HG02840 (cell line): ENCODE results near the gene SLC25A42.
A peak's percentile ranks its signal among the peaks of the same experiment; 100 is the strongest.

Experiments
- ATAC-seq: cut with Tn5 transposase; IDR thresholded peaks from one replicate; pipeline ENCODE4 v1.9.1; 2021; ENCODE audit warnings: mild to moderate bottlenecking, moderate library complexity, moderate number of reproducible peaks; ENCODE audit not compliant: unreplicated experiment, low FRiP score

The SLC25A42 gene

GRCh38 chr19:19050731-19051130, 13.1 kb upstream of the SLC25A42 start:
- no peak for ATAC-seq

GRCh38 chr19:19051478-19052213, 12.1 kb upstream of the SLC25A42 start:
- no peak for ATAC-seq

- no peak for ATAC-seq
Observed at GRCh38 chr19:19052921-19053320, 10.9 kb upstream of the SLC25A42 start.

- ATAC-seq = no peak
Observed at GRCh38 chr19:19053508-19054314, 10.1 kb upstream of the SLC25A42 start.

- ATAC-seq = no peak
Observed at GRCh38 chr19:19054315-19054938, 9.4 kb upstream of the SLC25A42 start.

- no peak for ATAC-seq
Observed at GRCh38 chr19:19054939-19055440, 8.8 kb upstream of the SLC25A42 start.

GRCh38 chr19:19055701-19056100, 8.1 kb upstream of the SLC25A42 start:
- no peak for ATAC-seq

- ATAC-seq = no peak
Observed at GRCh38 chr19:19056636-19057275, 7.0 kb upstream of the SLC25A42 start.

GRCh38 chr19:19057317-19057716, 6.5 kb upstream of the SLC25A42 start:
- no peak for ATAC-seq

GRCh38 chr19:19057720-19058119, 6.1 kb upstream of the SLC25A42 start:
- ATAC-seq = no peak

- no peak for ATAC-seq
Observed at GRCh38 chr19:19059018-19059836, 4.6 kb upstream of the SLC25A42 start.

- no peak for ATAC-seq
Observed at GRCh38 chr19:19059837-19060611, 3.8 kb upstream of the SLC25A42 start.

GRCh38 chr19:19061506-19061905, 2.3 kb upstream of the SLC25A42 start:
- ATAC-seq = no peak

GRCh38 chr19:19062454-19063182, 1.2 kb upstream of the SLC25A42 start:
- ATAC-seq = no peak

- ATAC-seq = peak; percentile 16
Observed at GRCh38 chr19:19064098-19064722, 416 bp downstream of the SLC25A42 start.

GRCh38 chr19:19064811-19065745, 1.3 kb downstream of the SLC25A42 start:
- no peak for ATAC-seq
